Activated CD8-positive, alpha-beta memory T cell treated with anti-CD3 and anti-CD28 coated beads, Interleukin-2, amount 50 U/mL, for 48 hours (primary cell): Measurements from ENCODE around the gene ALDOB.
"Not testable (repeated sequence)": the region's sequence is repeated elsewhere in the genome, so short reads cannot be mapped to it uniquely, and the experiment has no call there.

Source experiments
- DNase-seq: peaks from one replicate; pipeline ENCODE4 v3.0.0-alpha.2; 2020

Gene ALDOB

GRCh38 chr9:101419863-101420262 lies 15.7 kb downstream of the ALDOB start:
- no peak for DNase-seq

GRCh38 chr9:101418518-101419430 lies 16.8 kb downstream of the ALDOB start:
- DNase-seq, result no peak

- DNase-seq, result no peak
These were observed 17.6 kb downstream of the ALDOB start for GRCh38 chr9:101417977-101418376.

- DNase-seq, result no peak
These were observed 18.2 kb downstream of the ALDOB start for GRCh38 chr9:101417389-101417788.

GRCh38 chr9:101415578-101415977 lies 20.0 kb downstream of the ALDOB start:
- no peak for DNase-seq

GRCh38 chr9:101414839-101415238 lies 20.7 kb downstream of the ALDOB start:
- DNase-seq, result no peak

GRCh38 chr9:101409079-101409477 lies 26.5 kb downstream of the ALDOB start:
- DNase-seq, result no peak

GRCh38 chr9:101408374-101409078 lies 27.0 kb downstream of the ALDOB start:
- no peak for DNase-seq

GRCh38 chr9:101403516-101404285 lies 31.9 kb downstream of the ALDOB start:
- no peak for DNase-seq

- DNase-seq, result no peak
These were observed 35.5 kb downstream of the ALDOB start for GRCh38 chr9:101400120-101400519.

- DNase-seq, result no peak
These were observed 36.0 kb downstream of the ALDOB start for GRCh38 chr9:101399643-101399970.

- no peak for DNase-seq
These were observed 36.5 kb downstream of the ALDOB start for GRCh38 chr9:101398930-101399642.

GRCh38 chr9:101398068-101398929 lies 37.3 kb downstream of the ALDOB start, which contains the start of the genes MRPL50 and ZNF189:
TSS of gene MRPL50 (minus strand) at chr9:101398618. CDS start at chr9:101398592, 26 bp downstream.
TSS of gene ZNF189 (plus strand) at chr9:101398851. CDS start at chr9:101399157, 306 bp downstream.
- DNase-seq, result peak; percentile 91

- DNase-seq, result no peak
These were observed 37.9 kb downstream of the ALDOB start for GRCh38 chr9:101397746-101398067.

- DNase-seq, result no peak
These were observed 40.9 kb downstream of the ALDOB start for GRCh38 chr9:101394687-101395086.

- no peak for DNase-seq
These were observed 42.4 kb downstream of the ALDOB start for GRCh38 chr9:101393135-101393534.

GRCh38 chr9:101388507-101388993 lies 47.0 kb downstream of the ALDOB start:
- no peak for DNase-seq

- no peak for DNase-seq
These were observed 47.6 kb downstream of the ALDOB start for GRCh38 chr9:101387871-101388506.

GRCh38 chr9:101384873-101385536 lies 50.6 kb downstream of the ALDOB start, which contains the start of gene BAAT:
TSS of gene BAAT (minus strand) at chr9:101385006. CDS start at chr9:101371404, 13,602 bp downstream.
- not testable (repeated sequence) for DNase-seq

GRCh38 chr9:101383361-101383760 lies 52.2 kb downstream of the ALDOB start:
- no peak for DNase-seq
